Vagina (tissue), 2 donors: Measurements from ENCODE around the gene GYG1.
"Not testable (repeated sequence)": the region's sequence is repeated elsewhere in the genome, so short reads cannot be mapped to it uniquely, and the experiment has no call there.

Experiments
- CTCF ChIP-seq, 3 experiments: fragments of 450-650 bp in 2 of 3; fragments of 200-600 bp in 1 of 3; sonication (generic) in 1 of 3; IDR thresholded peaks; one replicate each; pipeline ENCODE4 v1.5.1; 2017 to 2019; ENCODE audit warnings: antibody characterized with exemption in 3 of 3, mild to moderate bottlenecking in 2 of 3, moderate library complexity in 2 of 3
- POLR2A ChIP-seq, 2 donors: fragments of 450-650 bp; IDR thresholded peaks; one replicate each; pipeline ENCODE4 v1.6.1; 2017; ENCODE audit warnings: antibody characterized with exemption in 2 of 2, mild to moderate bottlenecking in 2 of 2, moderate library complexity in 2 of 2
- POLR2AphosphoS5 ChIP-seq, 2 donors: sonication (generic); formaldehyde crosslinking; IDR thresholded peaks; one replicate each; pipeline ENCODE4 v1.9.0; 2017; ENCODE audit warnings: antibody characterized with exemption in 2 of 2, mild to moderate bottlenecking in 2 of 2, low read depth in 1 of 2; ENCODE audit not compliant: insufficient read depth in 1 of 2

- TF ChIP-seq CTCF (IDR thresholded peaks at IDR 0.05); POLR2A (IDR thresholded peaks at IDR 0.05); POLR2AphosphoS5 (IDR thresholded peaks at IDR 0.05; ENCODE audit: insufficient read depth in 1 of 2, low read depth in 1 of 2): not testable (repeated sequence)
These were observed 3.8 kb upstream of the GYG1 start for GRCh38 chr3:148987551-148987950.
